GM19324 (cell line): ENCODE measurements around the gene POLE.

Experiments used
- ATAC-seq: cut with Tn5 transposase; IDR thresholded peaks from one replicate; pipeline ENCODE4 v1.9.1; 2021; ENCODE audit warnings: mild to moderate bottlenecking, moderate library complexity; ENCODE audit not compliant: unreplicated experiment, low FRiP score

The POLE gene

GRCh38 chr12:132617822-132618682 is 69.1 kb downstream of the POLE start:
- ATAC-seq, result no peak

DNA sequence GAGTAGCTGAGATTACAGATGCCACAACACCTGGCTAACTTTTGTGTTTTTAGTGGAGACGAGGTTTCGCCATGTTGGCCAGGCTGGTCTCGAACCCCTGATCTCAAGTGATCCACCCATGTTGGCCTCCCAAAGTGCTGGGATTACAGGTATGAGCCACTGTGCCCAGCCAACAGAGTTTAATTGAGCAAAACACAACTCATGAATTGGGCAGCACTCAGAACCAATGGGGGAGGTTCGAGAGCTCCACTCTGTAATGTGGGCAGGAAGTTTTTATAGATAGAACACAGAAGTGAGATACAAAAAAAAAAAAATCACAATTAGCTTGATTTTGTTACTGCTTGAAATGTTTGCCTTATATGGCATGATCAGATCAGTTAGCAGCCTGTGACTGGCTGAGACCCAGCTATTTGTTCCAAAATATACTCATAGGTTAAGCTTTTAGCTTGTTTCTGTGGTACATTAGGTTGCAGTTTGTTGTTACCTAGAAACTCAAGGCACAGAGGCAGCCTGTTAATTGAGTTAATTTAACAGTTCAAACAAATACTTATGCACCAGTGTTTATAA is 69.9 kb downstream of the POLE start:
- no peak for ATAC-seq

DNA sequence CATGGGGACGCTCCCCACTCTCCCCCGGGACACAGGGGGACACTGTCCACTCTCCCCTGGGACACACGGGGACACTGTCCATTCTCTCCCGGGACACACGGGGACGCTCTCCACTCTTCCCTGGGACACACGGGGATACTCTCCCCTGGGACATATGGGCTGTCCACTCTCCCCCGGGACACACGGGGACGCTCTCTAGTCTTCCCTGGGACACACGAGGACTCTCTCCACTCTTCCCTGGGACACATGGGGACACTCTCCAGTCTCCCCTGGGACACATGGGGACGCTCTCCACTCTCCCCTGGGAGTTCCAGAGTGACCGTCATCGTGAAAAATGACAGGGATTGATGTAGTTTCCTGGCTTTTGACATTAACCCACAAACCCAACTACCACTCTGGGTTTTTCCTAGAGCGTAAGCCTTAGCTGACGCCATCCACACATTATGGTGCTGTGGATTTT is 71.5 kb downstream of the POLE start:
- no peak for ATAC-seq

GRCh38 chr12:132614861-132615578 is 72.1 kb downstream of the POLE start:
- ATAC-seq, result peak; percentile 72

DNA sequence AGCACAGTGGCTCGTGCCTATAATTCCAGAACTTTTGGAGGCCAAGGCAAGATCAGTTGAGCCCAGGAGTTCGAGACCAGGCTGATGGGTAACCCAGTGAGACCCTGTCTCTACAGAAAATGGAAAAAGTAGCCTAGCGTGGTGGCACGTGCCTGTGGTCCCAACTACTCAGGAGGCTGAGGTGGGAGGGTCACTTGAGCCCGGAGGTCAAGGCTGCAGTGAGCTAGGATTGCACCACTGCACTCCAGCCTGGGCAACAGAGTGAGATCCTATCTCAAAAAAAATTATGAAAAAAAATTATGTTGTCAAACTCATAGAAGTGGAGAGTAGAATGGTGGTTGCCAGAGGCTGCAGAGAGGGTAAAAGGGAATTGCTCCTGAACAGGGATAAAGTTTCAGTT is 73.1 kb downstream of the POLE start:
- ATAC-seq, result no peak

DNA sequence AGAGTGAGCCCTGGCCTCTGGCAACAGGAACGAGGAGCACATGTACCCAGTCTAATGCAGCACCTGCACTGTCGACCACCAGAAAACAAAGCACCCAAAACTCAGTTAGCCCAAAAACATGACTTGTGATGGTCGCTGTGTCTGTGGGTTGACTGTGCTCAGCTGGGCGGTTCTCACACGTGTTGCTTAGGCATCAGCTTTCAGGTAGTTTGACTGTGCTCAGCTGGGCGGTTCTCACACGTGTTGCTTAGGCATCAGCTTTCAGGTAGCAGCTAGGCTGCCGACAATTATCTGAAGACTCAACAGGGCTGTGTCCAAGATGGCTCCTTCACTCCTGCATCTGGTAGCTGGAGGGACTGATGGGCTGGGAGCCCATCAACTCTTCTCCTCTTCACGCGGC is 75.5 kb downstream of the POLE start:
- ATAC-seq, result no peak

DNA sequence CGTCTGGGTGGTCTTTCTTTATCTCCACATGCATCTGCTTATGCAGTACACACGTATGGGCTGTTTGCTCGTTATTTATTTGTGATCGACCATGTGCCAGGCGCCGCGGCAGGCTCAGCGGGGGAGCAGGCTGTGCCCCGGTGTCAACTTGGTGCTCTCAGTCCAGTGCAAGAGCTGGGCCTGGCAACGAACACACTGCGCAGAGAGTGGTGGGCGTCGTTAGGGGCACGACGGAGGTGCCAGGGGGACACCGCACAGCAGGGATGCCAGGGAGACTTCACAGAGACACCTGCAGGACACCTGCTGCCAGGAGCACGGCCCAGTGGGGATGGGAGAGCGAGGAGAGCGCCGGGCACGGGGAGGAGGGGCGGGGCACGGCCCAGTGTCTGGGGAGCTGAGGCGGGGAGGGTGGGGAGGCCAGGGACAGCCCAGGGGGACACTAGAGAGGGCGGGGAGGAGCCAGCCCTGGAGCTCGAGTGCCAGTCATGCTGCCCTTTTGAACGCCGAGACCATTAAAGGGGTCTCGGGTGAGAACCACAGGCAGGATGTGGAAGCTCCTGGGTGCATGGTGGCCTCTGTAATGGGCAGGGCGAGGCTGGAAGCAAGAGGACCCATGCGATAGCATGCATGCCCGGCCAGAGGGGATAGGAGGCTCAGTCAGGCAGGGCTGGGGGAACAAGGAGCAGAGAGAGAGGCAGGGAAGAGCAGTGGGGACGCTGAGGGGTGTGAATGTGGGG is 76.1 kb downstream of the POLE start:
- no peak for ATAC-seq

DNA sequence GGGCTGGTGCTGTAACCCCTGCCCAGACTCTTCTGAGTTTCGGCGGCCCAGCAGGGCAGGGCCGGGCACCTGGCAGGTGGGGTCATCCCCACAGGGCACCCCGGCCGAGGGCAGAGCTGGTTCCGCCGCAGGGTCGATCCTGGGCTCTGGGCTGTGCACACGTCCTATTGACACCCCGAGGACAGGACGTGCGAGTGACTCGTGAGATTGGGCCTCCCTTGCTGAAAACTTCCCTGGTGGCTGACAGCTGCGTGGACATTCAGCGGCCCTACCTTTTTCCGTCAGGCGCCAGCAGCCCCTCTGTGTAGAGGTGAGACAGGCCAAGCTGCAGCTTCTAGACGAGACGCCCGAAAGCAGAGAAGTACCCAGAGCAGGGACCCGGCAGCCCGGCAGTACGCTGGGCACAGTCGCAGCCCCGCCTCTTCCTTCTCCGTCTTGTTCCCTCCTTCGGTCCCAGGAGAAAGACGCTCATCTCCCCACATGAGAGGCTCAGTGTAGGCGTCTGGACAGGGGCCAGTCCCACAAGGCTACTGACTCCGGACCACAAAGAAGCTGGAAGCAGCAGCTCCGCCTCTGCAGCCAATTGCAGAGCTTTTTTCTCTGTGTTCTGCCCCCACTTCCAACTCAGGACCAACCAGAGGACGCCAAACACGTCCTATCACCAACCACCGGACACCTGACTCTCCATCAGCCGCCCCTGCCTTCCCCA is 76.9 kb downstream of the POLE start, which contains the start of gene LRCOL1:
TSS of gene LRCOL1 (minus strand) at position 532 of the 709 bp plus-strand sequence. CDS start 4,331 bp downstream, outside the sequence.
- no peak for ATAC-seq

GRCh38 chr12:132608231-132609171 is 78.6 kb downstream of the POLE start:
- no peak for ATAC-seq

DNA sequence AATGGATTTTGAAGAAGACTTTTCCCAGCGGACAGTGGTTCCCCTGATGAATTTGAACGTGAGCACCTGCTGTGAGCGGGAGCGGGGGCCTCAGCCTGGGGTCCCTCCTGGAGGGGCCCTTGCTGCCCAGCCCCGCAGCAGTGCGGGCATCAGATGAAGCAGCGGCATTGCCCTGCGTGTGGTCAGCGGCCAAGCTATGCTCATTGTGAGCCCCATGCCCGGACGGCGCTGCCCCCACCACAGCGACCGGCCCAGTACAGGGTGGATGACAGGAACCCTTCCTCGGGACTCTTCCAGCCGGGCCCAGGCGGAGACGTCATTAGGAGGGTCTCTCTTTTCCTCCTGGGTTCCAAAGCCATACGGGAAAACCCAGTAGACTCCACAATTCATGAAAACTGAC is 80.2 kb downstream of the POLE start:
- ATAC-seq, result no peak

DNA sequence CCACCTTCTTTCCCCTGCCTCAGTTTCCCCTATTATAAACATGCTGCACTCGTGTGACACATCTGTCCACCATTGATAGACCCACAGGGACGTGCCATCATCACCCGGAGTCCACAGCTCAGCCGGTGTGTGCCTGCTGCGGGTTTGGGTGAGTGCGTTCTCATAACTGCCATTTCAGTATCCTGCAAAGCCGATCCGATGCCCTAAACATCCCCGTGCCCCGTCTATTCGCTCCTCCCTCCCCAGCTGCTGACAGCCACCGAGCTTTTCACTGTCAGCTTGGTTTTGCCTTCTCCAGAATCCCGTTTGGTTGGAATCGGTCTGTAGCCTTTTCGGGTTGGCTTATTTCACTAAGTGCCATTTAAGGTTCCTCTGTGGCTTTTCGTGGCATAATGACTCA is 80.7 kb downstream of the POLE start:
- no peak for ATAC-seq

GRCh38 chr12:132605892-132606291 is 81.2 kb downstream of the POLE start:
- ATAC-seq, result no peak

- no peak for ATAC-seq
Observed at GRCh38 chr12:132604668-132605441, 82.3 kb downstream of the POLE start.

DNA sequence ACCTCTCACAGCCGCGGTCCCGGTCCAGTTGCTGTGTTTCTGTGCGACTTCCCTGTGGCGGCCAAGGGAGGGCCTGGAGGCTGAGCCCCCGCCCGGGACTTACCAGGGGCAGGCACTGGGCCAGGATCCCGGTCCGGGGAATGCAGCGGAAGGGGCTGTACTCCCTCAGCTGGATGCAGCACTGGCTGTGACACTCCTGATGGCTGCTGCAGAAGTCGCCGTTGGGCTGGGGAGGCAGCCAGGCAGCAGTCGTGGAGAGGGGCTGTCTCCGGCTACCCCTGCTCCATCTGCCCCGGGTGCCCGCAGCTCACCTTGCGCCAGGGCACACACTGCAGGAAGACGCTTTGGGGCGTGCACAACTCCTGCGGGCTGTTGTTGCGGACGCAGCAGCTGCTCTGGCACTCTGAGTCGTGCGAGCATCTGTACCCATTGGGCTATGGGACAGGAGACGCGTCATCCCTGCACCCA is 83.0 kb downstream of the POLE start:
- ATAC-seq, result no peak

DNA sequence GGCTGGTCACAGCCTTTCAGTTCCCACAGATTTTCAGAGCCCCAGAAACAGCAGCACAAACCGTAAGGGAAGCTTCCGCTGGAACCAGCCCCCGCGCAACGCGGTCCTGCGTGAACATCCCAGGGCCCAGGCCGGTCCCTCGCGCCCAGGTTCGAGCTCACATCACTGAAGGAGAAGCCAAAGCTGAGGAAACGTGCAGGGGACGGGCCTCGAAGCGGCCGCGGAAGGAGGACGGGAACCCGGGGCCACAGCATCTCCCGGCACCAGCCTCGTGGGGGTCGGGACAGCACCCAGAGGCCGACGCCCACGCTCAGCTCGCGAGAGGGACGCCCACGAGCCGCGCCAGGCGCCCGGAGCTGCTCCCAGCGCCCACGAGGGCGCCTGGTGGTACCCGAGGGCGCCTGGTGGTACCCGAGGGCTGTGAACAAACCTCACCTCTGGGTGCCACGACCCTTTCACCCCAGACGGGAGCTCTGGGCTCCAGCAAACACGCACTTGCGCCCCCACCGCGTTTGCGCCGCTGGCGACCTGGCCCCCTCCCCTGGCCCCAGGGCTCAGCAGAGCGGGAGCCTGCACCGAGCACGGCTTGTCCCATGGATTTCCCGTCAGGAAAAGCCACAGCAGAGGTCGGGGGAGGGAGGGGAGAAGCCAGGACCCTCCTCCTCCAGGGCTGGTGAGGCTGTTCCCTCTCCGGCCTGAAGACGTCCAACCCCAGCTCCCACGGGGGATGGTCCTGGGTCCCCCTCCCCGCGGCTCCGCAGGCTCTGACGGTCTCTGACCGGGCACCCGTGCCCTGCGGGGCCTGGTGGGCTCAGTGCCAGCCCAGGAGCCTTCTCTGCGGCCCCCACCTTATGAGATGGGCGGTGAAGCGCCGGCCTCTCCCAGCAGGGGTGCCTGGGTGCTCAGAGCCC is 83.6 kb downstream of the POLE start:
- ATAC-seq, result no peak

- no peak for ATAC-seq
Observed at GRCh38 chr12:132602572-132603239, 84.4 kb downstream of the POLE start.
